BLaER1 treated with 17β-estradiol and CSF1 and Interleukin-3, amounts not matched to agents 10 nM and 100 nM (cell line): Measurements from ENCODE around the gene ZNF30.

ENCODE experiments used
- H3K27ac ChIP-seq, 11 experiments: shearing (Covaris generic); formaldehyde crosslinking; 2 replicates each; pipeline ENCODE4 v1.8.1; 2022
- H3K27me3 ChIP-seq, 11 experiments: shearing (Covaris generic); formaldehyde crosslinking; 2 replicates each; pipeline ENCODE4 v1.8.1; 2022
- H3K36me3 ChIP-seq, 11 experiments: shearing (Covaris generic); formaldehyde crosslinking; 2 replicates each; pipeline ENCODE4 v1.8.1; 2022
- H3K4me1 ChIP-seq, 10 experiments: shearing (Covaris generic); formaldehyde crosslinking; 2 replicates each; pipeline ENCODE4 v1.8.1; 2022
- H3K4me2 ChIP-seq, 11 experiments: shearing (Covaris generic); formaldehyde crosslinking; 2 replicates each; pipeline ENCODE4 v1.8.1; 2022
- H3K4me3 ChIP-seq, 10 experiments: shearing (Covaris generic); formaldehyde crosslinking; 2 replicates each; pipeline ENCODE4 v1.8.1; 2022
- H3K9ac ChIP-seq, 11 experiments: shearing (Covaris generic); formaldehyde crosslinking; 2 replicates each; pipeline ENCODE4 v1.8.1; 2022
- H3K9me3 ChIP-seq, 11 experiments: shearing (Covaris generic); formaldehyde crosslinking; replicated peaks in 1 of 11; 2 replicates each; pipeline ENCODE4 v1.8.1; 2022
- H4K20me1 ChIP-seq, 11 experiments: shearing (Covaris generic); formaldehyde crosslinking; 2 replicates each; pipeline ENCODE4 v1.8.1; 2022
- Cebpa-rat ChIP-seq, 11 experiments: shearing (Covaris generic); IDR thresholded peaks; 2 replicates each; pipeline ENCODE4 v1.8.1; 2022

ZNF30 gene

GRCh38 chr19:34957830-34958751, 31.4 kb downstream of the ZNF30 start:
- Histone ChIP-seq H3K4me2 (no peak overlapping the region), H4K20me1 (no peaks in the 10 kb centered on the region), H3K27me3 (peaks cover 0 to 7% (median 0%) of the 10 kb centered on the region in 11 experiments; a peak in 3 of 22 replicates), H3K9ac (no peak overlapping the region), H3K27ac (no peak overlapping the region), H3K4me1 (peaks cover 14 to 18% (median 16%) of the 10 kb centered on the region in 10 experiments), H3K4me3 (peak overlapping the region; percentile 20 to 99 (median 92); a peak in 19 of 20 replicates), H3K36me3 (peaks cover 83 to 93% (median 91%) of the 10 kb centered on the region in 11 experiments), H3K9me3 (peaks cover 95 to 100% (median 98%) of the 10 kb centered on the region in 11 experiments)
- TF ChIP-seq Cebpa-rat (IDR thresholded peaks at IDR 0.05), result no peak

GRCh38 chr19:34959021-34959420, 32.3 kb downstream of the ZNF30 start:
- peaks cover 15 to 19% (median 18%) of the 10 kb centered on the region in 10 experiments for H3K4me1 ChIP-seq
- peaks cover 85 to 90% (median 89%) of the 10 kb centered on the region in 11 experiments for H3K9me3 ChIP-seq
- peak overlapping the region; percentile 20 to 99 (median 92) for H3K4me3 ChIP-seq
- H3K27ac ChIP-seq, result no peak overlapping the region
- H3K36me3 ChIP-seq, result peaks cover 75 to 84% (median 82%) of the 10 kb centered on the region in 11 experiments
- TF ChIP-seq Cebpa-rat (IDR thresholded peaks at IDR 0.05), result no peak
- H3K4me2 ChIP-seq, result no peak overlapping the region
- H4K20me1 ChIP-seq, result no peaks in the 10 kb centered on the region
- H3K27me3 ChIP-seq, result peaks cover 0 to 7% (median 0%) of the 10 kb centered on the region in 11 experiments; a peak in 3 of 22 replicates
- H3K9ac ChIP-seq, result no peak overlapping the region

GRCh38 chr19:34960103-34960805, 33.6 kb downstream of the ZNF30 start:
- no peak for TF ChIP-seq Cebpa-rat (IDR thresholded peaks at IDR 0.05)
- peaks cover 66 to 72% (median 70%) of the 10 kb centered on the region in 11 experiments for H3K36me3 ChIP-seq
- H3K4me3 ChIP-seq, result peak overlapping the region in 9 of 10 experiments; percentile 91 to 99 (median 98); a peak in 16 of 20 replicates
- H3K4me2 ChIP-seq, result no peak overlapping the region
- H3K9ac ChIP-seq, result no peak overlapping the region
- no peak overlapping the region for H3K27ac ChIP-seq
- H3K4me1 ChIP-seq, result peaks cover 15 to 19% (median 18%) of the 10 kb centered on the region in 10 experiments
- H4K20me1 ChIP-seq, result no peaks in the 10 kb centered on the region
- H3K9me3 ChIP-seq, result peaks cover 73 to 80% (median 77%) of the 10 kb centered on the region in 11 experiments
- peaks cover 0 to 7% (median 0%) of the 10 kb centered on the region in 11 experiments; a peak in 3 of 22 replicates for H3K27me3 ChIP-seq

GRCh38 chr19:34960940-34961679, 34.4 kb downstream of the ZNF30 start:
- Histone ChIP-seq H3K4me2 (peak overlapping the region in 5 of 11 experiments; percentile 79 to 93 (median 87); a peak in 6 of 22 replicates), H3K27ac (peak overlapping the region in 2 of 11 experiments; percentile 77 to 81; a peak in 3 of 22 replicates), H4K20me1 (no peaks in the 10 kb centered on the region), H3K4me3 (peak overlapping the region; percentile 91 to 99 (median 98); a peak in 18 of 20 replicates), H3K4me1 (peaks cover 15 to 19% (median 18%) of the 10 kb centered on the region in 10 experiments), H3K27me3 (peaks cover 0 to 7% (median 0%) of the 10 kb centered on the region in 11 experiments; a peak in 3 of 22 replicates), H3K9ac (no peak overlapping the region), H3K9me3 (peaks cover 73 to 80% (median 77%) of the 10 kb centered on the region in 11 experiments), H3K36me3 (peaks cover 58 to 63% (median 62%) of the 10 kb centered on the region in 11 experiments)
- no peak for TF ChIP-seq Cebpa-rat (IDR thresholded peaks at IDR 0.05)

GRCh38 chr19:34961775-34962686, 35.3 kb downstream of the ZNF30 start:
- peak overlapping the region in 7 of 11 experiments; percentile 78 to 87 (median 85); a peak in 9 of 22 replicates for H3K9ac ChIP-seq
- H3K36me3 ChIP-seq, result peaks cover 48 to 55% (median 52%) of the 10 kb centered on the region in 11 experiments
- H3K4me3 ChIP-seq, result peak overlapping the region; percentile 91 to 99 (median 98)
- H3K4me2 ChIP-seq, result peak overlapping the region; percentile 79 to 98 (median 88)
- no peak for TF ChIP-seq Cebpa-rat (IDR thresholded peaks at IDR 0.05)
- peaks cover 71 to 80% (median 77%) of the 10 kb centered on the region in 11 experiments for H3K9me3 ChIP-seq
- peak overlapping the region in 9 of 11 experiments; percentile 68 to 82 (median 77); a peak in 17 of 22 replicates for H3K27ac ChIP-seq
- H4K20me1 ChIP-seq, result no peaks in the 10 kb centered on the region
- H3K27me3 ChIP-seq, result peaks cover 0 to 7% (median 0%) of the 10 kb centered on the region in 11 experiments; a peak in 3 of 22 replicates
- H3K4me1 ChIP-seq, result peaks cover 15 to 19% (median 18%) of the 10 kb centered on the region in 10 experiments

GRCh38 chr19:34962687-34963572, 36.2 kb downstream of the ZNF30 start:
- H3K27ac ChIP-seq, result peak overlapping the region; percentile 35 to 82 (median 77); a peak in 21 of 22 replicates

More at GRCh38 chr19:34962687-34963572, 36.2 kb downstream of the ZNF30 start:
- Histone ChIP-seq H3K4me2 (peak overlapping the region; percentile 79 to 98 (median 88)), H3K27me3 (peaks cover 0 to 7% (median 0%) of the 10 kb centered on the region in 11 experiments; a peak in 3 of 22 replicates), H3K9ac (peak overlapping the region; percentile 78 to 89 (median 86)), H3K36me3 (peaks cover 39 to 46% (median 43%) of the 10 kb centered on the region in 11 experiments), H3K4me1 (peaks cover 15 to 19% (median 18%) of the 10 kb centered on the region in 10 experiments), H3K4me3 (peak overlapping the region; percentile 91 to 99 (median 98)), H4K20me1 (no peaks in the 10 kb centered on the region), H3K9me3 (peaks cover 71 to 80% (median 77%) of the 10 kb centered on the region in 11 experiments)
- no peak for TF ChIP-seq Cebpa-rat (IDR thresholded peaks at IDR 0.05)
